HG03460 (cell line): ENCODE measurements around the gene CD300LG.
"Not testable (repeated sequence)": the region's sequence is repeated elsewhere in the genome, so short reads cannot be mapped to it uniquely, and the experiment has no call there.

Source experiments
- ATAC-seq: cut with Tn5 transposase; IDR thresholded peaks from one replicate; pipeline ENCODE4 v1.9.1; 2021; ENCODE audit not compliant: unreplicated experiment

Gene CD300LG, protein sequence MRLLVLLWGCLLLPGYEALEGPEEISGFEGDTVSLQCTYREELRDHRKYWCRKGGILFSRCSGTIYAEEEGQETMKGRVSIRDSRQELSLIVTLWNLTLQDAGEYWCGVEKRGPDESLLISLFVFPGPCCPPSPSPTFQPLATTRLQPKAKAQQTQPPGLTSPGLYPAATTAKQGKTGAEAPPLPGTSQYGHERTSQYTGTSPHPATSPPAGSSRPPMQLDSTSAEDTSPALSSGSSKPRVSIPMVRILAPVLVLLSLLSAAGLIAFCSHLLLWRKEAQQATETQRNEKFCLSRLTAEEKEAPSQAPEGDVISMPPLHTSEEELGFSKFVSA

DNA sequence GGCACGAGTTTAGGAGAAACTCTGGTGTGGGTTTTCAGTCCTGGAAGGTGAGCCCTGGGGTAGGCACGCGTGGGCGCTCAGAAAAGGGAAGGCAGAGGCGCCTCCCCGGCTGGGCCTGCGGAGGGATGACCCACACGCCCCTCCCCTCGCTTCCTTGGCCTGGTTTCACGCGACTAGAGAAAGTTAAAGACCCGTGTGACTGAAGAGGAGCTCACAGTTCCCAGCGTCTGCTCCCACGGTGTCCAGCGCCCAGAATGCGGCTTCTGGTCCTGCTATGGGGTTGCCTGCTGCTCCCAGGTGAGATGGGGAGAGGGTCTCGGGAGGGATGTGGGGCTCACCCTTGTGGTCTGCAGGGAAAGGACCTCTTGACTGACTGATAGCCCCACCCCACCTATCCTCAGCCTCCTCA lies at the start of gene CD300LG:
TSS of gene CD300LG (plus strand) at position 214 of the 409 bp plus-strand sequence. CDS start at position 255, 41 bp downstream.
- ATAC-seq: no peak

DNA sequence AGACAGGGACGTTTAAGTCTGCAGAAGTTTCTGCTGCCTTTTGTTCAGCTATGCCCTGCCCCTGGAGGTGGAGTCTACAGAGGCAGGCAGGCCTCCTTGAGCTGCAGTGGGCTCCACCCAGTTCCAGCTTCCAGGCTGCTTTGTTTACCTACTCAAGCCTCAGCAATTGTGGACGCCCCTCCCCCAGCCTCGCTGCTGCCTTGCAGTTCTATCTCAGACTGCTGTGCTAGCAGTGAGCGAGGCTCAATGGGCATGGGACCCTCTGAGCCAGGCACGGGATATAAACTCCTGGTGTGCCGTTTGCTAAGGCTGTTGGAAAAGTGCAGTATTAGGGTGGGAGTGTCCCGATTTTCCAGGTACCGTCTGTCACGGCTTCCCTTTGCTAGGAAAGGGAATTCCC lies 49.0 kb upstream of the CD300LG start:
- ATAC-seq: not testable (repeated sequence)

DNA sequence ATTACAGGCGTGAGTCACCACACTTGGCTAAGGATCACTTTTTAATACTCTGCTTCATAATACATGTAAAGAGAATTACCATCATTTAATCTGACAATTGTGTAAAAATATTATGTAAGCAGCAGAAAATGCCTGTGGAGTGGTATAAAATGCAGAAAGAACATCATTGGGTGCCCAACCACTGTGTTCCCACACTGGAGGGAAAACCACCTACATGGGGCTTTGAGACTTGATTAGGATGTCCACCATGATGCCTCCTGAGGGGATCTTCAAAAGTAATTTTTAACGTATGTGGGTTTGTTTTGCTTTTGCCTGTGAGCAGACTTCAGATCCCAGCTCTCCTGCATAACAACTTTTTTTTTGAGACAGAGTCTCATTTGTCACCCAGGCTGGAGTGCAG lies 47.9 kb upstream of the CD300LG start:
- ATAC-seq: no peak

DNA sequence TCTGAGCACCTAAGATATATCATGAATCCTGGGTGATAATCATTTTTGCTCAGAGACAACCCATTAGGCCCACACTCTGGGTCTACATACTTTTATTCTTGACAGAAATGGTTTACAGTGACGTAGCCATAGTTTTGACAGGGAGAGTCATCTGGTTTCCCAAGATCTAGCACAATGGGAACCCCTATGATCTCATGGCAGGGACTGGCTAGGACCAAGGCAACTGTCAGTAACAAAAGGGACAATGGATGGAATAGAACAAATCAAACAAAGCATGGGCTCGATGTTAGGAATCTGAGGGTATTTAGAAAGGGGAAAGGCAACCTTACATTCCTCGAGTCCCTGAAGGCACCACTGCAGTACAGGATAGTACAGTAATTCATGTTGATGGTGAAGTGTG lies 46.2 kb upstream of the CD300LG start:
- ATAC-seq: no peak

DNA sequence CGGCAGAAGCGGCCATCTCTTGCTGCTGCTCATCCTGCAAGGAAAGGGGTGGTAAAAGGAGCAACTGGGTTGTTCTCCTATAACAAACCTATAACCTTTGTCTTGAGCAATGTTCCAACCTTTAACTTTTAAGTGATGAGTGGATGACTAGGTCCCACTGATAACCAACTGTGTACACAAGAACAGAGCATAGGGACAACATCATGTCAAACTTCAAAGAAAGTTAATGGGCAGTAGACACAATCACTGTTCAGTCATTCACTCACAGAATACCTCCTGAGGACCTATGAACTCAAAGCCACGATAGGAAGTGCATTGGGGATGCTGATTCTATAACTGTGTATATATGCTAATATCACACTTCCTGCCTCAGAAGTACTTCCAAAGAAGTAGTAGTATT lies 45.1 kb upstream of the CD300LG start:
- no peak for ATAC-seq

DNA sequence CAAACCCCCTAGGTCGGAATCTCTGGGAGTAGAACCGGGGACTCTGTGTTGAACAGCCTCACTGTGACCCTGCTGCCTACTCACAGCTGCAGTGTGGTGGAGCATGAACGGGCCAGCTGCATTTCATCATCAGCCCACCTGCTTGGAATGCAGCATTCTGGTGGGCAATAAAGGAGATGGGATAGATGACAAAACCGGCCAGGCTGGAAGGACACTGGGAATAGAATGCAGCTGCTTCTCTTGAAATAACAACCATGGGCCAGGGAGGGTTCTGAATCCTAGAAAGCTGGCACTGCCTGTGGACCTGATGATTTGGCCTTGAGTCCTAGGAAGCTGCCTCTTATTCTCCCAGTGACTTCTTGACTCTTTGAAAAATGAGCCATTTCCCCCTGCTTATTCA lies 43.2 kb upstream of the CD300LG start:
- no peak for ATAC-seq

DNA sequence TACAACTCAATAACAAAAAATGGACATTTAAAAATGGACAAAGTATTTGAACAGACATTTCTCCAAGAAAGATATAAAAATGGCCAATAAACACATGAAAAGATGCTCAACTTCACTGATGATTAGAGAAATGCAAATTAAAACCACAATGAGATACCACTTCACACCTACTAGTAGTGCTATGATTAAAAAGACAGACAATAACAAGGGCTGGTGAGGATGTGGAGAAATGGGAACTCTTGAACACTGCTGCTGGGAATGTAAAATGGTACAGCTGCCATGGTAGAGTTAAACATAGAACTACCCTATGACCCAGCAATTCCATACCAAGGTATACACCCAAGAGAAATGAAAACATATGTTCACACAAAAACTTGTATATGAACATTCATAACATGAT lies 41.9 kb upstream of the CD300LG start:
- no peak for ATAC-seq

DNA sequence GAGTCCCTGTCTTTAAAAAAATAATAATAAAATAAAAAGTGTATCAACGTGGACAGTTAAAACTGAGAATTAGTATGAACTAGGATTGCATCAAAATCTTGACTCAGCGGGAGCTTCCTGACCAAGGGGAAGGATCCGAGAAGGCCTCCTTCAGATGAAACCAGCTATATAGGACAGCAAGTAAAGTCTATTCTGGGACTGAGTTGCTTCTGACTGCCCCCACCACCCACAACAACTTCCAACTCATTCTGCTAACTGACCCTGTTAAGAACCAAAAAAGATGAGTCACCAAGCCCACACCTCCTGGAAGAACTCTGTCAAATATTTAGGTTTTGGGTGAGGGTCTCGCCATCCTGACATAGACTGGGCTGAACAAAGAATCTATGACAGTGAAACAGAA lies 38.9 kb upstream of the CD300LG start:
- ATAC-seq: no peak

DNA sequence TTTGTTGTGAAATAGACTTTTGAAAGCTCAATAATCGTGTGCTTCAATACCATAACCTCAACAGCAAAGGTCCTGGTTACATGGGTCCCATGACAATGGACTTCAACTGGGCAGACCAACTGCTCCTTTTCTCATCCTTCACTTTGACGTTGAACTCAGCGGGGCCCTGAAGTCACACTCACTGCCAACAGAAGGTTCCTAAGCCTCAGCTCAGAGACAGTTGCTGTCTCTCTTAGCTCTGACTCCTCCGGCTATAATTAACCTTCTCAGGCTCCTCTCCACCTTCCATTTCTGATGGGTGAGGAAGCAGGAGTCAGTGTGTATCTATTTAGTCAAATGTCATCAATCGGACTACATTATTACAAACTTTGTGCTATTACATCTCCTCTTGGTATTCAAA lies 37.9 kb upstream of the CD300LG start:
- no peak for ATAC-seq

DNA sequence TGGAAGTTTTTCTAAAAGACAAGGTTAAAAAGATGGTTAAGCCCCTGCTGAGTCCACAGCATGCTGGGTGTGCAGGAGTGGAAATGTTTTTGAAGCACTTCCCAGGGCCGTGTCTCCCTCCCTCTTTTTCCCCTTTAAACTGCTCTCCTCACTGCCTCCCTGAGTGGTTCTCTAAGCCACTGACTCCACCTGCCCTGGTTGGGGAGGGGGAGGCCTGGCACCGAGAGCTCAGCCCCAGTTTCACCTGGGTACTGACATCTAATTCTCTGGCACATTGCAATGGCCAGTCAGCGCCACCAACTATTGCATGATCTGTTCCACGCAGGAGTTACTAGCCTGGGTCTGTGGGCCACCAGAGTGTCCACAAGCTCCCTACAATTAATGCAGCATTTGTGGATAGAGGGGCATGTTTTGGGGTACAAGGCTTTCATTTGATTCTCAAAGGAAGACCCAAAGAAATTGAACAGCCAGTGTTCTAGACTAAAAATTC lies 36.7 kb upstream of the CD300LG start:
- no peak for ATAC-seq

DNA sequence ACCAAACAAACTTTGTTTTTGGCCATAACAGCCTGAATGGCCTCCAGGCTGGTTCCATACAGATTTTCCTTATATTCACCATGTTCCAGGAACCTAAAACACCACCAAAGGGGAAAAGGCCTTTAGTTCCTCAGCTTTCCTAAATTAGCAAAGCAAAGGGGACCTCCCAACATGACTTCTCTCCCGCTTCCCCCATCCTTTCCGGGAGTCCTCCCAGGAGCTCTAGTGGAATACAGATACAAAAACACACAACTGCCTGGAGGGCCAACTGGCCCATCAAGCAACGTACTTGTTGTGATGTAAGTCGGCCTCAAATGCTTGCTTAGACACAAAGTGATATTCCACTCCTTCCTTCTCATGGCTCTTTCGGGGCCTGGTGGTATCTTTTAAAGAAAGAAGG lies 36.2 kb upstream of the CD300LG start:
- ATAC-seq: no peak

DNA sequence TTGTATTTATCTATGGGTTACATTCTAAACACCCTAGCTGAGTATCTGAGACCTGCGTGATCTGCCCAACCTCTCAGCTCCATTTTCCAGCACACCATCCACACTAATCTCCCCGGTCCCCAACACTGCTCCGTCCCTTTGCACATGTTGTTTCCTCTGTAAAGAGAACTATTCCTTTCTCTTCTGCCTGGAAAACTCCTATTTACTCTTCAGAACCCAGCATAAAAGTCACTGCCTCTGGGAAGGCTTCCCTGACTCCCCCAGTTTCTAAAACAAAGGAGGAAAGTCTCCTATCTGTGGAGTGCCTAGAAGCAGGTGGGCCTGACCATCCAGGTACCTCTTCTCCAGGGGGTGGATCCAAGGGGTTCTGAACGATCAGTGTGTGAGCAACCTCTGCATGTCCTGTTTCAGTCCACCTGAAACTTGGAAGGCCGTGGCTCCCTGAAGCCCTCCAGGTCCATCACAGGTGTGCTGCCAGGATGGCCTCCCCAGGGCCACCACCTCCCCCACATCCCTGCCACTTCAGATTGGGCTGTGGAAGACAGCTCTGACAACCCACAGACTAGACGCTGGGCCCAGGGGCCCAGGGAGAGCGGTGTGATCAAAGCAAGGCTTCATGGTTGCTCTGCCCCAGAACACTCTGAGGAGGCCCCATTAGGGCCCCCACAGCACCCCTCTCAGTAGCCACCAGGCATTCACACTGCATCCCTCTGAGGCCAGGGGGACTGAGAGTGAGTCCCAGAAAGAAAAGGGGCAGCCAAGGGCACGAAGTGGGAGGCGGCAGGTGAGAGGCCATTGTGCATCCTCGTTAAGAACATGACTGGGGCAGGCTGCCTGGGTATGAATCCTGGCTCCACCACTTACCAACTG lies 34.3 kb upstream of the CD300LG start:
- ATAC-seq: no peak

DNA sequence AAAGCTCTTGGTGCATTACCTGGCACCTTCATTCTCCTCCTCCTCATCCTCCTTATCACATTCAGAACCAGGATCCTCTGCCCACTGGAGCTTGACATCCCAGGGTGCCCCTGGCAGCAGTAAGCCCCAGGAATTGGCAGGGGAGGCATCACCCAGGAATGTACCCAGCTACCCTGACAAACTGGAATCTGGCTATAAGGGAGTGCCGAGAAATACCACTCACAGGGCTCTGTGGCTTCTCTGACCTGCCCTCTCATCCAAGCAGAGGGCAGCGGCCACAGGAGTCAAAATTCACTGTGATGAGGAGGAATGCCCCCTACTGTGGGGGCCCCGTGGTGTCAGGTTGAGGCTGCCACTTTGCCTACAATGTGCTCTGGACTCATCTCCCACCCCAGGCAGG lies 33.6 kb upstream of the CD300LG start:
- ATAC-seq: no peak

DNA sequence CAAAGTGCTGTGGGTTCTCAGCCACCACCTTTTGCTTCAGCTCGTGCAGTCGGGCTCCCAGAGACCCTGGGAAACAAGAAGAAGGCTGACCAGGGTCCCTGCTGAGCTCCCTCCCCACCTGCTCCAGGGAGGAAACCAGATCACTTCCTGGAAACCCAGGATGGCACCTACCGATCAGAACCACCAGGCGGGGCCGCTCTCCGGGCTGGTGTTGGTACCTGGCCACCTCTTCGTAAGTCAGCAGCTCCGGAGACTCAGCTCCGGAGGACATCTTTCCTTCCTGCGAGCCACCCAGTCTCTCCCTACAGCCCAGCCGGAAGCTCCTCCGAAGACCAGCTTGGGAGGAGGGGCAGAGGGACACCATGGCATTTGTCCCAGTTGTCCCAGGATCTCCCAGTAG lies 33.0 kb upstream of the CD300LG start:
- ATAC-seq: no peak

DNA sequence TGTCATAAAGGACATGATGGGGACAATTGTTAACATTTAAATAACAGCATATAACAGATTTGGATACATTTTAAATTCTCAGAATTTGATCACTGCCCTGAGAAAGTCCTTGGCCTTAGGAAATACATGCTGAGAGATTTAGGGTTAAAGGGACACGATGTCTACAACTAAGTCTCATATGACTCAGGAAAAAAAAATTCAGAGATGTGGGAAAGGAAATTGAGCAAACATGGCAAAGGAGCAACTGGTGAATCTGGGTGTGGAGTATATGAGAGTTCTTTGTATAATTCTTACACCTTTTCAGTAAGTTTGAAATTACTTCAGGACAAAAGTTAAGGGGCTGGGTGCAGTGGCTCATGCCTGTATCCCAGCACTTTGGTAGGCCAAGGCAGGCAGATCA lies 32.3 kb upstream of the CD300LG start:
- no peak for ATAC-seq

DNA sequence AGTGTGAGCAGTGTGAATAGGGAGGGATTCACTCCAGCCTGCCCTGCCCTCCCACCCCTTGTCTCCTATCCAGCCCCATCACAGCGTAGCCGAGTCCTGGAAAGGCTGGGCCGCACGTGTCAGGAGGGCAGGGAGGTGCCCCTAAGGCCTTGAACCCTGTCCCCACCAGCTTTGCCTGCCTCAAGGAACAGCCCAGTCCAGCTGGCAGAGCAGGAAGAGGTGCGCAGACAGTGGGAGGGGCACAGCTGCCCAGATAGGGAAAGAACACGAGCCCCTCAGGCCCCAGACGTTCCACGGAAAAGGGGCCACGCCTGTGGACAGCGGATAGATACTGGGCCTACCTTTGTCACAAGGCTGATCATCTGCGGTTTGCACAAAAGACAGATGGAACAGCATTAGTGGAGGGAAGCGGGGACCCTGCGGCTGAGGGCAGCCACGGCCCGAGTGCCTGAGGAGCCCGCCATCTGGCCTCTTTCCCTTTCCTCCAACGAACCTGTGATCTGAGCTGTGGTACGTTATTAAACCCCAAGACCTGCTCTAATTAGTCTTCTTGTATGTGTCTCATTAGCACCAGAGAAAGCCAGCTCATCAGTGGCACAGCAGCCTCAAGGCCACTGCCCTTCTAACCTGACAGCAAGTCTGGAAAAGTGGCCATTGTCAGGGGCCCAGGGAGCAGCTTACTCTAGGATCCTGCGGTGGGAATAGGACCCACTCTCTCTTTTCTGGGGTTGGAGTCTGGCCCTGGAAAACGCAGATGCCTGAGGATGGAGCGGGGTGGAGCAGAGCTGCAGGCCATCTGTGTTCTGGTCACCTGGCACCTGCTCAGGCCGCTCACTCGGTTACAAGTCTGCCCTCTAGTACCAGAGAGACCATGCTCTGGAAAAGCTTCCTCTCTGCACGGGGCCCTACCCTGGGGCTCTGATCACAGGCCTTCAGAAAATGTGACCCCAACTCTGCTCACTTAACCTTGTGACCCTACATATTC lies 30.3 kb upstream of the CD300LG start:
- no peak for ATAC-seq

DNA sequence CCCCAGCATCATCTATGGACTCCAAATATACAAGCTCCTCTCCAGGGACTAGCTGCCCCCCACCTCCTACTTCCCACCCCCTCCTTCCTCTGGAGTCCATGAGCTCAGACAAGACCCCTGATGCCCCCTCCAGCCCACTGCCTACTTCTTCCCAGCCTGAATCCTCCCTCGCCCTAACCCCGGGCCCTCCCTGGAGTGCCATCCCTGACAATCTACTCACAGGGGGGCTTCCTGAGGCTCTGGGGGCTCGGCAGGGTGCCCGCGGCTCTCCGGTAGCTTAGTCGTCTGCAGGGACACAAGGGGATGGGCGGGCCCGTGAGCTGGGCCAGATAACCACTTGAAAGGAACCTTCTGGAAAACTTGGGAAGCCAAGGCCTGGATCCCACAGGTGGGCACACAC lies 29.1 kb upstream of the CD300LG start:
- ATAC-seq: no peak

DNA sequence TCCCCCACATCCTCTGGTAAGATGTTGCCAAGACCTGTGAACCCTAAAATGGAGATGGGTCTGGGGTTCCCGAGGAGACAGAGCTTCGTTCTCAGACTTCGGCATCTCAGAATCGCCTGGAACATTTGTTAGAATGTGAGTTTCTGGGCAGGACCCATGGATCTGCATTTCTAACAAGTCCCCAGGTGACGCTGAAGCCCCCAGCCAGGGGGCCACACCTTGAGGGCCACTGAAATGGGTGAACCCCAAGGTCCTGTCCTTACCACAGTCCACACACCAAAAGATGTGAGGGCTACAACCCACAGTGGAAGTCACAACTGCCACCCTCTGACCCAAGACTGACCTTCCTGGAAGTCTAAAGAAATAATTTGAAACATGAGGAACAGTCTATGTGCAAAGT lies 28.0 kb upstream of the CD300LG start:
- no peak for ATAC-seq

DNA sequence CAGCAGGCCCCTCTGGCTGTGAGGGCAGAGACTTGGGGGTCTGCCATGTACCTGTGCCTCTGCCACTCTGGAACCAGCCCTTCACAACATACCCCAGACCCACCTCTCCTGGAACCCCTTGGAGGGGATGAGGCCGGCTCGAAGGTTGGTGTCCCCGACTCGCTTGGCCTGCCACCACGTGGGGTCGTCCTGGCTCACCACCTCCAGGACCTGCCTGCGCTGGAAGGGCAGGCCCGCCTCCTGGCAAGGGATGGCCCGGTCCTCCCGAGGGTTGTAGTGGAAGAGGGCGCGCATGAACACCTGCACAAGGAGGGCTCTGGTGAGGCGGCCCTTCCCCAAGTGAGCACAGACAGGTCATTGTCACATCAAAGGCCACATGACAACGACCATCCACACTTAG lies 26.2 kb upstream of the CD300LG start:
- no peak for ATAC-seq

DNA sequence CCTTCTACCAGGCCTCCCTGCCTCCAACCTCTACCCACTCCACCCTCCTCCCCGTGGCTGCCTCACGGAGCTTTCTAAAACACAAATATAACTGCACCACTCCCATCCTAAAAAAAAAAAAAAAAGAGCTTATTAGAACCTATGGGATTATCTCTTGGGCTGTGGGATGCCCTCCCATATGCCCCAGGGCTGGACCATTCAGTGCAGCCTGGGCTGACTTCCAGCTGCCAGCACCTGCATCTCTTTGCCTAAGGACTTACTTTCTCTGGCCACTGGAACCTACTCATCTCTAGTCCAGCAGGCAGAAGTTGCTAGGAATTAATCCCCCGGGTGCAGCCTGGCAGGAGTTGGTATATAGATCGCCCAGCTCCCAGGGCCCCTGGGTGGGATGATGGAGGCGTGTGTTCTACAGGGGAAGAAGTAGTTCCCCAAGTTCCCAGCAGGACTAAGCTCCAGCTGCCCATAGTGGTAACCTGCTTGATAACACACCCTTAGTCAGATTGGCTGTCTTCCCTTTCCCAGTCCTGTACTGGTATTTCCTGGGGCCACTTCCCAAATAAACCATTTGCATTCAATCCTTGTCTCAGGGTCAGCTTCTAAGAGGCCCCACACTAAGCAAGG lies 24.3 kb upstream of the CD300LG start:
- no peak for ATAC-seq
